ENCODE results near the gene CDH2. TPM values are rescaled to one million over a fixed set of nuclear protein-coding genes. Genes with fewer than 3 reads are reported as not detected.

CDH2 gene
- total and polyA plus RNA-seq, 2 experiments from 2014 or later = 14.7 to 36.9 TPM

DNA sequence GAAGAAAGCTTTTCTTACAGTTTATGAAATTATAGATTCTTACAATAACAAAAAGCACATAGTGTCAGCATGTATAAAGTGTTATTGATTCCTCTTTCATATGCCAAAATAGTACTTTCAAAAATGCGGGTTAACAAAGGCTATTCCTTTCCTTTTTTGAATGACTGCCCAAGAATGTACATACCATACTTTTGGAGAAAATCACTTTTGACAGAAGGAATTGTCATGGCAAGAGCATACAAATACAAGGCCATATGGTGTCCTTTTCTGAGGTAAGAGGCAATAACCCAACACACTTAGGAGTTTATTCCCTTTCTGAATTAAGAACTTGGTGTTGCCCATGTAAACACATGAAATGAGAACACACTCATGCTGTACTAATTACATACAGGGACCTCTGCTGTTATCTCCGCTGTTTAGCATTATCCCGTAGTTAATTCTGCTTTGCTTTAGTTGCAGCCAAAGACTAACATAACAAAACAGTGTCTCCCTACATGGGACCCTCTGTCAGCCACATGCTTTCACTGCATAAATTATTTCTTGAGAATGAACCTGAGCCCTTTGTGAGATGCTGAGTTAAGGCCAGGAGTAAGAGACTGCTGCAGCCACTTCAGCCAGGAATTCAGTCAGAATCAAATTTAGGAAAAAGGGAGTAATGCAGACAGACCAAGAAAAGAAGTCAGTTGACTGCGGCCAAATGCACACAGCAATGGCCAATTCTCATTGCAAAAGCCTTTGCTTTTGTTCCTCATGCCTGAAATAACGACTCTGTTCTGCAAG is 67.0 kb downstream of the CDH2 start:
- no peaks in the 10 kb centered on the region for H3K9me2 ChIP-seq (ENCODE audit: insufficient read depth)
- H3F3A ChIP-seq (replicated peaks; ENCODE audit: low read depth) = no peaks in the 10 kb centered on the region
- peak; percentile 47 for ATAC-seq
- no peaks in the 10 kb centered on the region for H3K36me3 ChIP-seq (ENCODE audit: insufficient read depth)
- no peaks in the 10 kb centered on the region for H3K27me3 ChIP-seq (ENCODE audit: insufficient read depth)
- H3K36me3 Mint-ChIP-seq (ENCODE audit: low read depth) = no peaks in the 10 kb centered on the region
- H3K4me2 ChIP-seq = peak overlapping the region; percentile 54
- no peak overlapping the region for H3K4me3 ChIP-seq
- H3K4me1 ChIP-seq (ENCODE audit: insufficient read depth) = peaks cover 46% of the 10 kb centered on the region
- H4K20me1 ChIP-seq (replicated peaks; ENCODE audit: insufficient read depth) = no peaks in the 10 kb centered on the region
- H3K27ac Mint-ChIP-seq = peak overlapping the region; percentile 44; the same call in 1 of the 2 replicates
- H3K27ac ChIP-seq (ENCODE audit: low read depth) = no peak overlapping the region
- H3K4me1 Mint-ChIP-seq = peaks cover 49% of the 10 kb centered on the region
- no peak for DNase-seq (ENCODE audit: low spot score)
- H3K27me3 Mint-ChIP-seq (ENCODE audit: insufficient read depth, low read depth, poor library complexity) = peaks cover 3% of the 10 kb centered on the region
- H3K79me2 ChIP-seq (replicated peaks; ENCODE audit: insufficient read depth) = no peaks in the 10 kb centered on the region
- no peaks in the 10 kb centered on the region for H3K9me3 Mint-ChIP-seq
- TF ChIP-seq POLR2AphosphoS5 (IDR thresholded peaks at IDR 0.05; ENCODE audit: low read depth) (no peak), EZH2 (IDR thresholded peaks at IDR 0.05; ENCODE audit: low read depth, unreplicated experiment) (no peak)
- TF ChIP-seq, protein P1, sequence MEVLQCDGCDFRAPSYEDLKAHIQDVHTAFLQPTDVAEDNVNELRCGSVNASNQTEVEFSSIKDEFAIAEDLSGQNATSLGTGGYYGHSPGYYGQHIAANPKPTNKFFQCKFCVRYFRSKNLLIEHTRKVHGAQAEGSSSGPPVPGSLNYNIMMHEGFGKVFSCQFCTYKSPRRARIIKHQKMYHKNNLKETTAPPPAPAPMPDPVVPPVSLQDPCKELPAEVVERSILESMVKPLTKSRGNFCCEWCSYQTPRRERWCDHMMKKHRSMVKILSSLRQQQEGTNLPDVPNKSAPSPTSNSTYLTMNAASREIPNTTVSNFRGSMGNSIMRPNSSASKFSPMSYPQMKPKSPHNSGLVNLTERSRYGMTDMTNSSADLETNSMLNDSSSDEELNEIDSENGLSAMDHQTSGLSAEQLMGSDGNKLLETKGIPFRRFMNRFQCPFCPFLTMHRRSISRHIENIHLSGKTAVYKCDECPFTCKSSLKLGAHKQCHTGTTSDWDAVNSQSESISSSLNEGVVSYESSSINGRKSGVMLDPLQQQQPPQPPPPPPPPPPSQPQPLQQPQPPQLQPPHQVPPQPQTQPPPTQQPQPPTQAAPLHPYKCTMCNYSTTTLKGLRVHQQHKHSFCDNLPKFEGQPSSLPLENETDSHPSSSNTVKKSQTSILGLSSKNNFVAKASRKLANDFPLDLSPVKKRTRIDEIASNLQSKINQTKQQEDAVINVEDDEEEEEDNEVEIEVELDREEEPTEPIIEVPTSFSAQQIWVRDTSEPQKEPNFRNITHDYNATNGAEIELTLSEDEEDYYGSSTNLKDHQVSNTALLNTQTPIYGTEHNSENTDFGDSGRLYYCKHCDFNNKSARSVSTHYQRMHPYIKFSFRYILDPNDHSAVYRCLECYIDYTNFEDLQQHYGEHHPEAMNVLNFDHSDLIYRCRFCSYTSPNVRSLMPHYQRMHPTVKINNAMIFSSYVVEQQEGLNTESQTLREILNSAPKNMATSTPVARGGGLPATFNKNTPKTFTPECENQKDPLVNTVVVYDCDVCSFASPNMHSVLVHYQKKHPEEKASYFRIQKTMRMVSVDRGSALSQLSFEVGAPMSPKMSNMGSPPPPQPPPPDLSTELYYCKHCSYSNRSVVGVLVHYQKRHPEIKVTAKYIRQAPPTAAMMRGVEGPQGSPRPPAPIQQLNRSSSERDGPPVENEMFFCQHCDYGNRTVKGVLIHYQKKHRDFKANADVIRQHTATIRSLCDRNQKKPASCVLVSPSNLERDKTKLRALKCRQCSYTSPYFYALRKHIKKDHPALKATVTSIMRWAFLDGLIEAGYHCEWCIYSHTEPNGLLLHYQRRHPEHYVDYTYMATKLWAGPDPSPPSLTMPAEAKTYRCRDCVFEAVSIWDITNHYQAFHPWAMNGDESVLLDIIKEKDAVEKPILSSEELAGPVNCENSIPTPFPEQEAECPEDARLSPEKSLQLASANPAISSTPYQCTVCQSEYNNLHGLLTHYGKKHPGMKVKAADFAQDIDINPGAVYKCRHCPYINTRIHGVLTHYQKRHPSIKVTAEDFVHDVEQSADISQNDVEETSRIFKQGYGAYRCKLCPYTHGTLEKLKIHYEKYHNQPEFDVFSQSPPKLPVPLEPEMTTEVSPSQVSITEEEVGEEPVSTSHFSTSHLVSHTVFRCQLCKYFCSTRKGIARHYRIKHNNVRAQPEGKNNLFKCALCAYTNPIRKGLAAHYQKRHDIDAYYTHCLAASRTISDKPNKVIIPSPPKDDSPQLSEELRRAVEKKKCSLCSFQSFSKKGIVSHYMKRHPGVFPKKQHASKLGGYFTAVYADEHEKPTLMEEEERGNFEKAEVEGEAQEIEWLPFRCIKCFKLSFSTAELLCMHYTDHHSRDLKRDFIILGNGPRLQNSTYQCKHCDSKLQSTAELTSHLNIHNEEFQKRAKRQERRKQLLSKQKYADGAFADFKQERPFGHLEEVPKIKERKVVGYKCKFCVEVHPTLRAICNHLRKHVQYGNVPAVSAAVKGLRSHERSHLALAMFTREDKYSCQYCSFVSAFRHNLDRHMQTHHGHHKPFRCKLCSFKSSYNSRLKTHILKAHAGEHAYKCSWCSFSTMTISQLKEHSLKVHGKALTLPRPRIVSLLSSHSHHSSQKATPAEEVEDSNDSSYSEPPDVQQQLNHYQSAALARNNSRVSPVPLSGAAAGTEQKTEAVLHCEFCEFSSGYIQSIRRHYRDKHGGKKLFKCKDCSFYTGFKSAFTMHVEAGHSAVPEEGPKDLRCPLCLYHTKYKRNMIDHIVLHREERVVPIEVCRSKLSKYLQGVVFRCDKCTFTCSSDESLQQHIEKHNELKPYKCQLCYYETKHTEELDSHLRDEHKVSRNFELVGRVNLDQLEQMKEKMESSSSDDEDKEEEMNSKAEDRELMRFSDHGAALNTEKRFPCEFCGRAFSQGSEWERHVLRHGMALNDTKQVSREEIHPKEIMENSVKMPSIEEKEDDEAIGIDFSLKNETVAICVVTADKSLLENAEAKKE (CRISPR knock-in tag; IDR thresholded peaks at IDR 0.05) = no peak
- no peak overlapping the region for H3K4me3 Mint-ChIP-seq
- H2AFZ ChIP-seq = no peak overlapping the region

DNA sequence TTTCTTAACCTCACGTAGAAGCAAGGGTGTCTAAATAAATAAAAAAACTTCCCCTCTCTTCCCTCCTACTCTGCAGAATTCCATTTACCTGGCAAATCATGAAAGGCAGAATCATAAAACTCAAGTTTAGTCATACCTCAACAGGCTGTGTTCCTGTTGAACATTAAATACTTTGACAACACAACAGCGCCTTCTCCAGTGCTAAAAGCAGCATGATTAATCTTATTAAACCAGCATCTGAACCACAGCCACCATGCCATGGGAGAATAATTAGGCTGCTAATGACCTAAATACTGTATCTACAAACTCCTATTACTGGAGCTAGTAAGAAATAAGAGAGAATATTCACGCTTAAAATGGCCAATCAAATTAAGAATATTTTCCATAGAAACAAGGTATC is 68.1 kb downstream of the CDH2 start:
- Histone ChIP-seq H3K4me1 (ENCODE audit: insufficient read depth) (peaks cover 46% of the 10 kb centered on the region), H3F3A (replicated peaks; ENCODE audit: low read depth) (no peaks in the 10 kb centered on the region), H3K79me2 (replicated peaks; ENCODE audit: insufficient read depth) (no peaks in the 10 kb centered on the region), H3K4me3 (no peak overlapping the region), H2AFZ (no peak overlapping the region), H3K36me3 (ENCODE audit: insufficient read depth) (no peaks in the 10 kb centered on the region), H3K27me3 (ENCODE audit: insufficient read depth) (no peaks in the 10 kb centered on the region), H3K4me2 (peak overlapping the region; percentile 28; the same call in 1 of the 2 replicates), H3K27ac (ENCODE audit: low read depth) (no peak overlapping the region), H4K20me1 (replicated peaks; ENCODE audit: insufficient read depth) (no peaks in the 10 kb centered on the region), H3K9me2 (ENCODE audit: insufficient read depth) (no peaks in the 10 kb centered on the region)
- no peak for ATAC-seq
- no peak overlapping the region for H3K4me3 Mint-ChIP-seq
- H3K36me3 Mint-ChIP-seq (ENCODE audit: low read depth) = no peaks in the 10 kb centered on the region
- H3K9me3 Mint-ChIP-seq = no peaks in the 10 kb centered on the region
- no peak for DNase-seq (ENCODE audit: low spot score)
- TF ChIP-seq POLR2AphosphoS5 (IDR thresholded peaks at IDR 0.05; ENCODE audit: low read depth) = no peak
- TF ChIP-seq, protein P2, sequence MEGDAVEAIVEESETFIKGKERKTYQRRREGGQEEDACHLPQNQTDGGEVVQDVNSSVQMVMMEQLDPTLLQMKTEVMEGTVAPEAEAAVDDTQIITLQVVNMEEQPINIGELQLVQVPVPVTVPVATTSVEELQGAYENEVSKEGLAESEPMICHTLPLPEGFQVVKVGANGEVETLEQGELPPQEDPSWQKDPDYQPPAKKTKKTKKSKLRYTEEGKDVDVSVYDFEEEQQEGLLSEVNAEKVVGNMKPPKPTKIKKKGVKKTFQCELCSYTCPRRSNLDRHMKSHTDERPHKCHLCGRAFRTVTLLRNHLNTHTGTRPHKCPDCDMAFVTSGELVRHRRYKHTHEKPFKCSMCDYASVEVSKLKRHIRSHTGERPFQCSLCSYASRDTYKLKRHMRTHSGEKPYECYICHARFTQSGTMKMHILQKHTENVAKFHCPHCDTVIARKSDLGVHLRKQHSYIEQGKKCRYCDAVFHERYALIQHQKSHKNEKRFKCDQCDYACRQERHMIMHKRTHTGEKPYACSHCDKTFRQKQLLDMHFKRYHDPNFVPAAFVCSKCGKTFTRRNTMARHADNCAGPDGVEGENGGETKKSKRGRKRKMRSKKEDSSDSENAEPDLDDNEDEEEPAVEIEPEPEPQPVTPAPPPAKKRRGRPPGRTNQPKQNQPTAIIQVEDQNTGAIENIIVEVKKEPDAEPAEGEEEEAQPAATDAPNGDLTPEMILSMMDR (conservative IDR thresholded peaks at IDR 0.05; ENCODE audit: low read depth in 2 of 2) = peak; percentile 16 to 30; a peak in 3 of 4 replicates
- peaks cover 49% of the 10 kb centered on the region for H3K4me1 Mint-ChIP-seq
- no peak overlapping the region; the same call in 1 of the 2 replicates for H3K27ac Mint-ChIP-seq
- peaks cover 3% of the 10 kb centered on the region for H3K27me3 Mint-ChIP-seq (ENCODE audit: insufficient read depth, low read depth, poor library complexity)
